Hindlimb muscle (tissue), 1 donor: ENCODE results near the gene NRXN2. TPM values are rescaled to one million over a fixed set of nuclear protein-coding genes. Genes with fewer than 3 reads are reported as not detected.
"Not testable (repeated sequence)": the region's sequence is repeated elsewhere in the genome, so short reads cannot be mapped to it uniquely, and the experiment has no call there.

Source experiments
- DNase-seq: peaks from one replicate; pipeline ENCODE4 v3.0.0-alpha.2; 2013
- polyA plus RNA-seq: library from polyadenylated mRNA; unstranded; fragments of 120-200 nt; gene quantifications from one replicate; pipeline ENCODE4 v1.2.1, GENCODE V29; 2013; ENCODE audit not compliant: insufficient read length

NRXN2 gene
- polyA plus RNA-seq, 1 donor: 32.6 TPM

DNA sequence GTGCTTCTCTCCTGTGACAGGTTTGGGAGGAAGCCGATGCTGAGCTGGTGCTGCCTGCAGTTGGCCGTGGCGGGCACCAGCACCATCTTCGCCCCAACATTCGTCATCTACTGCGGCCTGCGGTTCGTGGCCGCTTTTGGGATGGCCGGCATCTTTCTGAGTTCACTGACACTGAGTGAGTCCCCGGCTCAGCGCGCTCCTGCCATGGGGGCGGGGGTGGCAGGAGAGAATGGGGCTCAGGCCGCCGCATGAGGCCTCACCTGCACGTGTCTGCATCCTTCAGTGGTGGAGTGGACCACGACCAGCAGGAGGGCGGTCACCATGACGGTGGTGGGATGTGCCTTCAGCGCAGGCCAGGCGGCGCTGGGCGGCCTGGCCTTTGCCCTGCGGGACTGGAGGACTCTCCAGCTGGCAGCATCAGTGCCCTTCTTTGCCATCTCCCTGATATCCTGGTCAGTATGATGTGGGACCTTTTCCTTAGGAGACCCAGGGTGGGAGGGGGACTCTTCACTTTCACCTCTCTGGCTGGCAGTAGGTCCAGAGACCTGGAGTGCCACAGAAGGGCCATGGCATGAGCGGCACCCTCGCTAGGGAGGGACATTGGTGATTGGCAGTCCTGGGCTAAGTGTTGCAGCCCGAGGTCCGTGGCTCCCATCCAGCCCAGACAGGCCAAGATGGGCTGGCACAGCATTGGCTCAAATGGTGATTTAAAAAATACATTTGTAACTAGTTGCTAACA lies 160.8 kb downstream of the NRXN2 start:
- no peak for DNase-seq

DNA sequence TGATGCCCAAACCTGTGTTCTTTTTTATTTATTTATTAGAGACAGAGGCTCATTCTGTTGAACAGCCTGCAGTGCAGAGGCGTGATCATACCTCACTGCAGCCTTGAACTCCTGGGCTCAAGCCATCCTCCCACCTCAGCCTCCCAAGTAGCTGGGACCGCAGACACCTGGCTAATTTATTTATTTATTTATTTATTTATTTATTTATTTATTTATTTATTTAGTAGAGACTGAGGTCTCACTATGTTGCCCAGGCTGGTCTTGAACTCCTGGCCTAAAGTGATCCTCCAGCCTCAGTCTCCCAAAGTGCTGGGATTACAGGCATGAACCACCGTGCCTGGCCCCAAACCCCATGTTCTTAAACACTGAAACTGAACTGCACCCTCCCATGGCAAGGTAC lies 161.6 kb downstream of the NRXN2 start:
- not testable (repeated sequence) for DNase-seq

DNA sequence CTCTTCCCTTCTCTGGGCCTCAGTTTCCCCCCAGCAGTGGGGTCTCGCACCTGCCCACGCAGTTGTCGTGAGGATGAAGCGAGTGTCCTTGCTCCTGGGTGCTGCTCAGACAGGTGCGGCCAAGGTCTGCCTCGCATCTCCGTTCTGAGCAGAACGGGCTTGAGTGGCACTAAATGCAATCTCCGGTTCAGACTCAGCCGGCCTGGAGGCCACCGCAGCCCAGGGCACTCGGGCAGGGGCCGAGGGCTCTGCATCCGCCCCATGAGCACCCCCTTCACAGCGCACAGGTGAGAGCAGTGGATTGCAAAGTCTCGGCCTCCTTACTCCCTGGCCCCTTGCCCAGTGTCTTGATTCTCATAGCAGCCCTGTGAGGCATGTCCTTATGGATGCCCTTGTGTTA lies 162.1 kb downstream of the NRXN2 start:
- no peak for DNase-seq

DNA sequence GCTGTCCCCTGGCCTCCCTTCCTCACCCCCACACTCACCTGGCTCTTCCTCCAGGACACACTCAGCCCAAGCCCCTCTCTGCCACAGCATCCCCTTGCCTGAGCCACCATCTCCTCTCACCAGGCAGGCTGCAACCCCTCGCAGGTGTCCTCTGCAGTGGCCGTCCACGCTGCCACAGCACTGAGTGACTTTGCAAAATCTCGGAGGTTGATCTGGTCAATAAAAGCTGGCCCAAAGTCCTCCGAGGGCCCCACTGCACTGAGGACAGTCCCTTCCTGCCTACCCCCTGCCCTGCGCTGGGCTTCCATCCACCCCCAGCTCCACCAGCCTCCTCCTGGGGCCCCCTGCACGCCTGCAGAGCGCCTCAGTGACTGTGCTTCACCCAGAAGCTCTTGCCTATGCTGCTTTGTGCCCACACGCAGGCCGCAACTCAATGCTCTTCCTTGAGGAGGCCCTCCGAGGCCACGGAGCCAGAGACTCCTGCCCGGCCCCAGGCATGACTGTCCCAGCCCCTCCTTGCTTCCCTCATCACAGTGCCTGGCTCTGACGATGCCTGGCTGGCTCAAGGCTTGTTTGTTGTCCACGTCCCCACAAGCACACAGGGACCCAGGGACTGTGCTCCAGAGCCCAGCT lies 162.7 kb downstream of the NRXN2 start:
- DNase-seq: no peak

DNA sequence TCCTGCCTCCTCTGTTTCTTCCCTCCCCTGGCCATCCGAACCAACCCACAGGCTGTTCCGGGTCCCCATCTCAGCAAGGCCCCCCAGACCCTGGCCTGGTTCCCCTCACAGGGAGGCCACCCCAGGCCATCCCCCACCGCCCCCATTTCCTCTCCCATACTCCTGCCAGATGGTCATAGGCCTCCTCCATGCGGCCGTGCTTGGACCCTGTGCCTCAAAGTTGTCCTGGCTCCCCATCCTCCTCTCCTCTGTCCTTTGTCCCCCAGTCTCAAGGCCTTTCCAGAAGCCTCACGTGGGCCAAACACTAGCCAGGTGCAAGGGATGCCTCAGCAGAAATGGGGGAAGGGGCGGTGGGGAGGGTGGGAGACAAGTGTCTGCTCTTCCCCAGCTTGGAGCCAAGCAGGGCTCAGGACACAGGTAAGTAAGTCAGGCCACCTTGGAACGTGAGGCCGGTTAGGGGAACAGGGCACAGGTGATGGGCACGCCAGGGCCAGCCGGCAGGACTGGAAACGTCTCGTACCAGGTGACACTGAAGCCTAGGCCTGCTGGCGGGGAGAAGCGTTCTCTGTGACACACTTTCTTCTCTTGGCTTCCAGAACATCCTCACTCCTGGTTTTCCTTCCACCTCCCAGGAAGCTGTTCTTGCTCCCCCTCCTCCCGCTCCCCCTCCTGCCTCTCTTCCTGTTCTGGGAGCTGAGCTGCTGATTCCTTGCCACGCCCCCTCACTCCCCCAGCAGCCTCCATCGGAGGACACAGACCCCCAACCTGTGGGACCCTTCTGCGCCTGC lies 163.5 kb downstream of the NRXN2 start:
- DNase-seq: no peak

DNA sequence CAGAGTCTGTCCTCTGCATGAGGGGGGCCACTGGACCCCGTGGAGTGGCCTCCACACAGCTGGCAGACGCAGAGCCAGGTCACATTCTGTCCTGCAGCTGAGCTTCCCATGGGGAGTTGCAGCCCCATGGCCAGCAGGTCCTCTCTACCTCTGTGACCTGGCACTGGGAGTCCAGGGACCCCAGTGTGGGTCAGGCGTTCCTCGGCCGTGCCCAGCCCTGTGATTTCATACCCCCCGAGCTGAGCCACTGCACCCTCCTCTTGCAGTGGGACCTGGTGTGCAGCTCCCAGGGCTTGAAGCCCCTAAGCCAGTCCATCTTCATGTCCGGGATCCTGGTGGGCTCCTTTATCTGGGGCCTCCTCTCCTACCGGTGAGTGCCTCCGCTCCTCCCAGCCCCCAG lies 164.1 kb downstream of the NRXN2 start:
- DNase-seq: no peak

DNA sequence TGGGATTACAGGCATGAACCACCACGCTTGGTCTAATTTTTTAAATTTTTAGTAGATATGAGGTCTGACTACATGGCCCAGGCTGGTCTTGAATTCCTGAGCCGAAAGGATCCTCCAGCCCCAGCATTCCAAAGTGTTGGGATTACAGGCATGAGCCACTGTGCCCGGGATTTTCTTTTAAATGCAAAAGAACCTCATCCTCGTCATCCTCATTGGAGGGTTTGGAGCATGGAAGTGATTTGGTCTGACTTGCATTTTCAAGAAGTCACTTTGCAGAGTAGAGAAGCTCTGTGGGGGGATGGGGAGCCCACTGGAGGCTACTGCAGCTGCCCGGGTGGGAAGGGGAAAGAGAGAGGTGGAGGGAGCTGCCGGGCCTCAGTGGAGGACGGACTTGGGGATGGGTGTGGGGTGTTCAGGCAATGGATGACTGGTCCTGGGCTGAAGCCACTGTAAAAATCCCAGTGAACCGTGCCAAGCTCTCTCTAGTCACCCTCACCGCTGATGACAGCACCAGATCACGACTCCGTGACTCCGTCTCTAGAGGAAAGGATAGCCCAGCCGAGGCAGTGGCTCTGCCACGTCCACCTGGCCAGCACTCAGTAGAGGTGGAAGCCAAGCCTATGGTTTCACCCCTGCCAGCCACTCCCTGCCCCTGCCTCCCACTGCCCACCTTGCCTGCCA lies 164.8 kb downstream of the NRXN2 start:
- DNase-seq: no peak

DNA sequence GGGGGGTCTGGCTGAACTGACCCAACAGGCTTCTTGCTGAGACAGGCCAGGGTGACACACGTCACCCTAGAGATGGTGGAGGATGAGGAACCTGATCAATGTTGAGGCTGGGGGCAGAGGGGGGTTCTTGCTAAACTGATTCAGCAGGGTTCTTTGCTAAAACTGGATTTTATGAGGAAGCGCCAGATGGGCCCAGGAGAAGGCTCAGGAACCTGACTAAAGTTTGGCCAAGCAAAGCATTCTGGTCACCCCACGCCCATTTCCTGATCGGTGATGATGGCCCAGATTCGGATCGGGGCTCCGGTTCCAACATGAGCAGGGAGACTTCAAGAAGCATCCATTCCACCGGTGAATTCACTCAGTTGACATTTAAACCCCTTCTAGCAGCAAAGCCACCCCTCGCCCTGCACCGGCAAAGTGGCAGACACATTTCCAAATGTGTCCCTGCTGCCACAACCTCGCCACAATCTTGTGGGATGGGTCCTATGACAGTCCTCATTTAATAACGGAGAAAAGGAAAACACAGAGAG lies 166.2 kb downstream of the NRXN2 start:
- no peak for DNase-seq

Other genes starting within 250 kb of the NRXN2 start
- gene SLC22A11, start 167.3 kb downstream of the NRXN2 start, polyA plus RNA-seq: not detected
- gene SLC22A12, start 132.0 kb downstream of the NRXN2 start, polyA plus RNA-seq: not detected
- gene RASGRP2, start 20.9 kb upstream of the NRXN2 start, polyA plus RNA-seq: 43.6 TPM
- 300 TPM for gene PYGM, start 36.8 kb upstream of the NRXN2 start, polyA plus RNA-seq
- gene SF1, start 55.3 kb upstream of the NRXN2 start, polyA plus RNA-seq: 248 TPM
- gene MAP4K2, start 80.0 kb upstream of the NRXN2 start, polyA plus RNA-seq: 8.6 TPM
- 22.3 TPM for gene MEN1, start 87.4 kb upstream of the NRXN2 start, polyA plus RNA-seq
- 1.0 TPM for gene CDC42BPG, start 121.5 kb upstream of the NRXN2 start, polyA plus RNA-seq
- 133 TPM for gene EHD1, start 155.4 kb upstream of the NRXN2 start, polyA plus RNA-seq
- gene ATG2A, start 194.0 kb upstream of the NRXN2 start, polyA plus RNA-seq: 15.3 TPM
- gene PPP2R5B, start 201.5 kb upstream of the NRXN2 start, polyA plus RNA-seq: 11.5 TPM
- not detected for gene GPHA2, start 212.7 kb upstream of the NRXN2 start, polyA plus RNA-seq
- not detected for gene MAJIN, start 248.9 kb upstream of the NRXN2 start, polyA plus RNA-seq